GM18498 (cell line): Measurements from ENCODE around the gene CHD1.

Experiments
- ATAC-seq: cut with Tn5 transposase; IDR thresholded peaks from one replicate; pipeline ENCODE4 v1.9.1; 2021; ENCODE audit warnings: mild to moderate bottlenecking, moderate library complexity; ENCODE audit not compliant: unreplicated experiment

The CHD1 gene

DNA sequence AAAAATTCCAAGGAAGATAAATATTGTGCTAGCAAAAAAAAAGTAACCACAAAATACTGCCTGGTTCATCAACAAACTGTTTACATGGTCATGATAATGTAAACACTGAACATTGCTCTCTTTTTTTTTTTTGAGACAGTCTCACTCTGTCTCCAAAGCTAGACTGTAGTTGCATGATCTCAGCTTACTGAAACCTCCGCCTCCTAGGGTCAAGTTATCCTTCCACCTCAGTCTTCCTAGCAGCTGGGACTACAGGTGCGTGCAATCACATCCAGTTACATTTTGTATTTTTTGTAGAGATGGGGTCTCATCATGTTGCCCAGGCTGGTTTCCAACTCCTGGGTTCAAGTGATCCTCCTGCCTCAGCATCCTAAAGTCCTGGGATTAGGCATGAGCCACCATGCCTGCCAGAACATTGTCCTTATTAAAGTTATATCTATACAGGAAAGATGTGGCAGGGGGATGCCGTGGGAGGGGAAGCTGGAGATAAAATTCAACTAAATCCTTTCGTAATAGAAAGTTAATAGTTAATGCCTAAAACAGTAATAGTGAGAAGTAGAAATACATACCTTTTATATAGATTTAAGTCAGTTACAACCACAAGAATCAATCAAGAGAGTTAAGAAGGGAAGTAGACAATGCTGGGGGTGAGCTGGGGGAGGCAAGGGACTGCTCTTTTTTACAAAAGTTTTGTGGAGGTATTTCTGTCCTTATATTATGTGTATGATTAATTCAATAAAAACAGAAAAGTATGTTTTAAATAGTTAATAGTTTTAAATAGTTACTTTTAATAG, 103.0 kb downstream of the CHD1 start:
- no peak for ATAC-seq

DNA sequence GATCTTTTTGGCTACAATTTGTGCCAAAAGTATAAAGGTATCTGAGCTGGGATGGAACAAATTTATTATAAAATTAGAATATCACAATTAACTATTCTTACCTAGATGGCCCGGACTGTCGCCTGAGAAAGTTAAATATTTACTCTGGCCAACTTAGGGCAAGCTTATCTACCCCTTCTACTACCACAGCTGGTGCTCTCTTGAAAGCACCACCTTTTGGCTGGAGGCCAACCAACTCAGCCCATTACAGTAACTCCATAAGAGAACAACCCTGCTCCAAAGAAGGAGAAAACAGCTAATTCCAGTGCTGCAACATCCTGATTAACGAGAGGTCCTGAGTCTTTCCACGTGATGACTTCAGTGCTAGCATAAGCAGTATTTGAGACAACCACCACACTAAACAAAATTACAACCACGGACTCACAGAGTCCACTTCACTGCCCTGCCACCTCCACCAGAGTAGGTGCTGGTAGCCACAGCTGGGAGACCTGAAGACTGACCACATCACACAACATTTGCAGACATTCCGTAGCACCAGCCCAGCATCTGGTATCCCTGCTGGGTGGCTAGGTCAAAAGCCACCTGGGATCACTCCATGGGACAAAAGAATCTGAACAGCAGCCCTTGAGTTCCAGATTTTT, 112.1 kb downstream of the CHD1 start:
- ATAC-seq, result no peak

DNA sequence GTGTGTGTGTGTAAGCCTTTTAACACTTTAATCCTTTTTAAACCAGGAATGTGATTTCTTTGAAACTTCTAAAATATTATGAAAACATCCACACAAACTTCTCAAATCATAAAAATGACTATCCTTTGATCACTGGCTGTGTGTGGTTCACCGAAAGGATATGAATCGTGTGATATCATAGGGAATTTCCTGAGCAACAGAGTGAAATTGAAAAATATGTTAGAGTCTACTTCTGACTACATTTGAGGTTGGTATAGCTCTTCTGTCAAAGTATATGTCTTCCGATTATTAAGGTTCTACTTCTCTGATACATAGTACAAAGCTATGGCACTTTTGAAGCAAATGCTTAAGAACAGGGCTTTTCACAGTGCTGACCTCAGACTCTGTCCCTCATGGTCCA, 115.1 kb downstream of the CHD1 start:
- ATAC-seq, result no peak

DNA sequence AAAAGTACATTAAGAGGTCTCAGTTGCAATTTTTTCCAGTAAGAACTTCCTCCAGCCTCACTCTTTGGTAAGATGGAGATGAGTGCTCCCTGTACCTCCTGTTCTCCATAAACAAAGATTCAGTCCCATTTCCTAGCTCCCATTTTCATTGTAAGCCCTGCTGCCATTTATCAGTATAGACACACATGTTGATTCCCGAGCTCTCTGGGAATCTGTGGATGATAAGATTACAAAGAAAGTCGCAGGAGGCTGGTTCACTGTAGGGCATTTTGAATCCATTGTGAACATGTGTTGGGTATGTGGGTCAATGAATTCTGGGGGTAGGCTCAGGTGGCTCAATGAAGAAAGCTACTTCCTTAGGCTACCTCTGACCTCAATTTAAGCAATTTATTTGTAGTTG, 118.6 kb downstream of the CHD1 start:
- no peak for ATAC-seq

DNA sequence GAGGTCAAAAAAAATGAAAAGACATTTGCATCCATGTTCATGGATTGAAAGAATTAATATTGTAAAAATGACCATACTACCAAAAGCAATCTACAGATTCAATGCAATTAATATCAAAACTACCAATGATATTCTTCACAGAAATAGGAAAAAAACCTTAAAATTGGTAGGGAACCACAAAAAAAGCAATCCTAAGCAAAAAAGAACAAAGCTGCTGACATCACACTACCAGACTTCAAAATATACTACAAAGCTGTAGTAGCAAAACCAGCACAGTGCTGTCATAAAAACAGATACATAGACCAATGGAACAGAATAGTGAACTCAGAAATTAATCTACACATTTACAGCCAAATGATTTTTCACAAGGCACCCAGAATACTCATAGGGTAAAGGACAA, 121.0 kb downstream of the CHD1 start:
- ATAC-seq, result no peak

DNA sequence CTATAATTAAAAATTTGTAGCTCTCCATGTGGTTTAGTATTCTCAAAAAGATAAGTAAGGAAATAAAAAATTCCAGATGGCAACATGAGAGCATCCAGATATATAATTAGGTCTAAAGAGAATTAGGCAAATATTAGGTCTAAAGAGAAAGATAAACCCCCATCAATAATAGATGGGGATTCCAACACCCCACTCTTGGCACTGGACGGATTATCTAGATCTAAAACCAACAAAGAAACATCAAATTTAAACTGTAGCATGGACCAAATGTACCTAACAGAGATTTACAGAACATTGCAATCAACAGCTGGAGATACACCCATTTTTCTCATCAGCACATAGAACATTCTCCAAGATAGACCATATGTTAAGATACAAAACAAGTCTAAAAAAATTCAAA, 123.7 kb downstream of the CHD1 start:
- no peak for ATAC-seq

DNA sequence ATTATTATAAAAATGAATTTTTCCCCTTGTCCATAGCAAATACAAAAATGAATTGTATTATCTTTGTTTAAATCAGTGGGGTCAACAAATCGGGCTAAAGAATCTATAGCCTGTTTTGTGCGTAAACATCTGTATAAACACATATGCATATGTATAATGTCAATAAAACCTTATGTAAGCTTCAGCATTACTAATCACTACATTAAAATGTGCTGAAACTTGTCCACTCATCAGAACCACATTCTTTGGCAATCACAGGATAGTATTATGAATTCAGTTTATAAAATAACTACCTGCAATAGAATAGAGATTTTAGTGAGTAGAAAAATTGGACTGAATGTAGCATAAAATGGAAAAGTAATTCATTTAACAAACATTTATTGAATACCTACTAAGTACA, 124.7 kb downstream of the CHD1 start:
- ATAC-seq, result no peak
